Measurements from ENCODE around the gene MAP3K8.

The MAP3K8 gene
- long read RNA-seq, donor 1, partial matches to known transcripts, result 0 of 1 reads
- long read RNA-seq, donor 1, other reads (novel, unspliced or antisense), result 0 of 1 reads
- long read RNA-seq, donor 2, partial matches to known transcripts, result 0 of 1 reads
- long read RNA-seq, donor 2, other reads (novel, unspliced or antisense), result 0 of 1 reads
- long read RNA-seq, donor 3, result 0 reads
- long read RNA-seq, donor 4, result 0 reads
- long read RNA-seq, donor 5, partial matches to known transcripts, result 0 of 1 reads
- long read RNA-seq, donor 5, other reads (novel, unspliced or antisense), result 0 of 1 reads
- long read RNA-seq, donor 6, result 0 reads
- long read RNA-seq, donor 7, result 0 reads
- long read RNA-seq, donor 8, partial matches to known transcripts, result 0 of 1 reads
- long read RNA-seq, donor 8, other reads (novel, unspliced or antisense), result 0 of 1 reads

DNA sequence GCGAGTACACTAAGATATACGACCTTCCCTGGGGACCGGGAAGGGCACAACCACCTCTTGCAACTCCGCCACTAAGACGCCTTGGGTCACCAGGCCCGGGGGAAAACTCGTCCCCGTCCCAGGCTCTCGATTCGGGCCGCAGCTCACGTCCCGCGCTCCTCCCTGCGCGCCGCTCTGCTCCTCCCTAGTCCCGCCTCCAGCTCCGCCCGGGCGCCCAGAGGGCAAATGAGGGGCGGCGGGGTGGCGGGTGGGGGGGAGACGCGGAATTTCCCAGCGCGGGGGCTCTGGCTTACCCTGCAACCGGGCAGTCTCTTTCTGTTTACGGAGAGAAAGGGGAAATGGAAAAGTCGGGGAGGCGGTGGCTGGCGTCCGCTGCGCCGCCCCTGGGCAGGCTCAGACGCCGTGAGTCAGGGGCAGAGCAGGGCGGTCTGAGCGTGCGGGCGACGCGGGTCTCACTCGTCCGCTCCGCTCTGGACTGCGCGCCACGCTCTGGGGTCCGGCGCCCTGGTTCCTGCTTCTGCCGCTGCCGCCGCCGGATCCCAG, at the start of gene MAP3K8:
Gene MAP3K8 (plus strand): TSS at position 455 of the 543 bp plus-strand sequence. CDS start 4,755 bp downstream, outside the sequence.
- no peak for DNase-seq

- DNase-seq, result no peak
Measured at GRCh38 chr10:30384701-30385201, 49.2 kb upstream of the MAP3K8 start.

DNA sequence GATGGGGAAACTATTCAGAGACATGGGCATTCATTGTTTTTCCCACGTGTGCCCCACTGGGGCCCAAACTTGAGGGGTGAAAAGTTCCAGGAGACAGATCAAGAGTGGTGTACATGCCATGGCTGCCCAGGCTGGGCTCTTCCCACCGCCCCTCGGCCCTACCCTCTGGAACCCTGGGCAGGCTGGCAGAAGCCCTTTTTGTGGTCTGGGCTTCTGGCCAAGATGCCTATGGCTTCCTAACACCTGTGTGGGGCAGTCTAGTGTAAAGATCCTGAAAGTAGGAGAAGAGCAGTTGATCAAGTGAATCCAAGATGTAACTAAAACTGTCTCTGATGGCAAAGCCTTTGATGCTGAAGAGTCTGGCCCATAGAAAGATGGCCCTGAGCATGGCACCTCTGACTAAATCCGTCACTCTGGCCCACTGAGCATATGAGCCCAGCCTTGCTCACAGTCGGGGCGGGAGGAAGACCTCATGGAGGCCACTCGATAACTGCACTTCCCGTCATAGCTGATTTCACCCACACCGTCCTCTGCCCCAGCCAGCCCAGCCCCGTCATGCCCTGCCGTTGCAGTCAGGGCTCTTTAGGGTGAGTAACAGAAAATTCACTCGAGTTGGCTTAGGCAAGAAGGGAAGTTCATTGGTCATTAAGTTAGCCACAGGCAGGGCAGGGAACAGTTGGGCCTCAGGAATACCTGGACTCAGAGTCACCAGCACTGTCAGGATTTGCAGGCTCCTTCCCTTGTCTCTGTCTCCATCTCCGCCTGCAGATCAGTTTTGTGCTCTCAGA, 47.0 kb upstream of the MAP3K8 start:
- DNase-seq, result no peak

- DNase-seq, result no peak
Measured at GRCh38 chr10:30387646-30388243, 46.2 kb upstream of the MAP3K8 start.

GRCh38 chr10:30389543-30389942, 44.4 kb upstream of the MAP3K8 start:
- no peak for DNase-seq

DNA sequence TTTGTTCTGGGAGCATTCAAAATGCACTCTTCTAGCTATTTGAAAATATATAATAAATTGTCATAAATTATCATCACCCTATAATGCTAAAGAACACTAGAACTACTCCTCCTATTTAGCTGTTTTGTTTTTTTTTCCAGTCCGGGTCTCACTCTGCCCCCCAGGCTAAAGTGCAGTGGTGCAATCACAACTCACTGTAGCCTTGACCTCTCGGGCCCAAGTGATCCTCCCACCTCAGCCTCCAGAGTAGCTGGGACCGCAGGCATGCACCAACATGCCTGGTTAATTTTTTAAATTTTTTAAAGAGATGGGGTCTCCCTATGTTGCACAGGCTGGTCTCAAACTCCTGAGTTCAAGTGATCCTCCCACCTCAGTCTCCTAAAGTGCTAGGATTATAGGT, 43.8 kb upstream of the MAP3K8 start:
- no peak for DNase-seq

DNA sequence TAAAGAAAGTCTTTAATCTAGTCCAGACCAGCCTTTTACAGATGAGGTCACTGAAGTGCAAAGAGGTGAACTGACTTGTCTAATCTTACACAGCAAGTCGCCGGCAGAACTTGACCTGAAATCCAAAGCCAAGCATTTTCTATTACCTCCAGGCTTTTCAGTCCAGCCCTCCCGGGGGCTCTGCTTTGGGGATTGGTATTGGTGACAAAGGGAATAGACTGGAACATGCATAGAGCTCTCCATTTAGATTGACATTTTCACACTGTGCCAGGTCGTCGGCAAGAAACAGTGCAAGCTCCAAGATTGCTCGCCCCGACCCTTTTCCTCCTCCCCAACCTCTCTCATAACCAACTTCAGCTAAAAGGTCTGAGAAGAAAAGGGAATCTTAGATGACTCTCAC, 42.7 kb upstream of the MAP3K8 start:
- DNase-seq, result no peak

DNA sequence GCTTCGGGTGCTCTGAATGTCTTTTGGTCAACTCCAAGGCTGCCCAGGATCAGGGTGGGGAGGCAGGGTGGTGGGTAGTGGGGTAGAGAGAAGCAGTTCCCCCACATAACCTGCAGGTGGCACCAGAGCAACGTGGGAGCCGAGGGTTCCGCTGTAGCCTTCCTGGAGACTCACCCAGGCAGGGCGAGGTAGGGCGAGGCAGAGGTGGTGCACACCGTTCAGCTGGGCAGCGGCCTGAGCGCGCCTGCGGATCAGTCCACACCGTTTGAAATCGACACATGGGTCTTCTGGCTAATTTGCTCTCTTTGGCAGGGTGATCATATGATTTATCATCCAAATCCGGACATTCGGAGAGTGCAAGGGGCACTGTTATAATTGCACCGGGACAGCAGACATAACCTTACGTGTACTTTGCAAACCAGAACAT, 41.4 kb upstream of the MAP3K8 start:
- DNase-seq, result peak; percentile 68

- no peak for DNase-seq
Measured at GRCh38 chr10:30396293-30396692, 37.7 kb upstream of the MAP3K8 start.

- DNase-seq, result no peak
Measured at GRCh38 chr10:30396698-30397097, 37.3 kb upstream of the MAP3K8 start.

DNA sequence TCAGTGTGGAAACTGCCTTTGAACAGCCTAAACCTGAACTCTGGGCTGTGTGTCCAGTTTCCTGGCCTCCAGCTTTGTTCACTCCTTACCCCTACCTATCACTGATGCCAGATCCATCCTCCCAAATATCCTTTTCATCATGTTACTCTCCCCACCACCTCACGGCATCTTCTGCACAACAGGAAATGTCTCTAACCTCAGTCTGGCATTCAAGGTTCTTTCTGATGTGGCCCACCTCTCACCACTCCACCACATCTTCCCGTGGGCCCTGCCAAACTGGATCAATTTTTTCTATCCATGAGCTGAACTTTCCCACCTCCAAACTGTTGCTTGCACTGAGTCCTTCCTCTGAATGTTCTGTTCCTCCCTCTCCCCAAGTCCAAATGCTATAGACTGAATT, 35.8 kb upstream of the MAP3K8 start:
- DNase-seq, result no peak

GRCh38 chr10:30398788-30399187, 35.2 kb upstream of the MAP3K8 start:
- DNase-seq, result no peak

DNA sequence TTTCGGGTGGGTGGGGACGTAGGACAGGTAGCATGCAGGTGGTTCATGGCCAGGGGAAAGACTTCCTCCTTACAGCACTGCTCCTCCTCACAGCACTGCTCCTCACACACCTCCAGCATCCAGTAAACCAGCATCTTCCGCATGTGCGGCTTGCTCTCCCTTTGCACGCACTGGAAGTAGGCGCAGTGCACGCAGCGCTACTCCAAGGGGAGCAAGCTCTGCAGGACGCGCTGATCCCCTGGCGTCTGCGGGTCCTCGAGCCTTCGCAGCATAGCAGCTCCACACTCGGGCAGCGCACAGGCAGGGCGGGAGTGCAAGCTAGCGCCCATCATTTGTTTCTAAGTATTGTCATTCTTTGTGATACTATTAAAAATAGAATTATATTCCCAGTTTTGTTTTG, 30.5 kb upstream of the MAP3K8 start:
- DNase-seq, result no peak

DNA sequence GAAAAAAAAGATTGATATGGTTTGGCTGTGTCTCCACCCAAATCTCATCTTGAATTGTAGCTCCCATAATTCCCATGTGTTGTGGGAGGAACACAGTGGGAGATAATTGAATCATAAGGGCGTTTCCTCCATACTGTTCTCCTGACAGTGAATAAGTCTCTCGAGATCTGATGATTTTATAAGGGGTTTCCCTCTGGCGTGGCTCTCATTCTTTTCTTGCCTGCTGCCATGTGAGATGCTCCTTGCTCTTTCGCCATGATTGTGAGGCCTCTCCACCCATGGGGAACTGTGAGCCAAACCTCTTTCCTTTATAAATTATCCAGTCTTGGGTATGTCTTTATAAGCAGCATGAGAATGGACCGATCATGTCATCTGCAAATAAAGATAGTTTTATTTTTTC, 29.4 kb upstream of the MAP3K8 start:
- no peak for DNase-seq

DNA sequence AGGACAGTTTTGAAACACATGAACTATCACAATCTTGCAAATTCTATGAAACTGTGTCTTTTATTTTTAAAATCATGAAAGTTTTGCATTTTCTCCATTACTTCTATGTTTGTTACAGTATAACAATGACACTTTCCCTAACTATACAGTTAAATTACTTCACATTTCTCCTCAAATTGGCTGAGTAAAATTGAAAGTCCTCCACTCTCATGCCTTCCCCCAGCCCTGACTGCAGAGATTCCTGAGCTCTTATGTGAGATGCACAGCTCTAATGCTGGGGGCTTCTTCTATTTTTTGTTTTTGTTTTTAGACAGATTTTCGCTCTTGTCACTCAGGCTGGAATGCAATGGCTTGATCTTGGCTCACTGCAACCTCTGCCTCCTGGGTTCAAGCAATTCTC, 22.7 kb upstream of the MAP3K8 start:
- DNase-seq, result no peak

DNA sequence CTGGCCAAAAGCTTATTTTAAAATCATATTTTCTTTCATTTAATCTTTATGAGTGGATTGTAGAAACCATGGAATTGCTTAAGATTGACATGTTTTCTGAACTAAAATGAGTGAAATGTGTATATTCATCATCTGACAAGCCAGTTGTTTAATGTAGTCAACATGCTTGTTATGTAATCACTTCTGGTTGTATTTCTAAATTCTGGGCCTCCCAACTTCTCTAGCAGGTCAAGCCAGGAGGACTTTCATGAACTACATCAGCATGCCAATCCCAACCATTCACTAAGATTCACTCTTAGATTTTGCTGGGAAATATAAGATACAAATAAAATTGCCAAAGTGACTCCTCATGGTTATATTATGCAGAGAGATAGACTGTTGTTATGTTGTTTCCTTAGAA, 21.1 kb upstream of the MAP3K8 start:
- DNase-seq, result no peak

DNA sequence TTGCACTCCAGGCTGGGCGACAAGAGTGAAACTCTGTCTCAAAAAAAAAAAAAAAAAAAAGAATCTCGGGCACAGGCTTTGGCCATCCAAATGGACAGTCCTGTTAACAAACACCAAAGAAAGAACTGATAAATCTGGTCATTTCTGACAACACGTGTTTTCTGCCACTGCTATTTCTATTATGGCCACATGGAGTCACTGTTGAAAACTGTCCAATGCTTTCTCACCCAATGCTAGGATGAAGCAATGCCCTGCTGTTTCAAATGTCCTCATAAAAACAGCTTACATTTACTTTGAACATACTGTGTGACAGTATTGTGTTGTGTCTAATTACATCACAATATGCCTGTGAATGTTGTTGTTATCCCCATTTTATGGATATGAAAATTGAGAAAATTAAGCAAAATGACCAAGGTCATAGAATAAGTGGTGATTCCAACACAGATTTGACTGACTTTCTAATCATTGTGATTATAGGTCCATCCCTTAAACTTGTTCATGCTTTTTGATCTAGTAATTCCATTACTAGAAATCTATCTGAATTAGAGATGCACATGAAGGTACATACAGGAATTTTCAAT, 19.9 kb upstream of the MAP3K8 start:
- DNase-seq, result no peak

DNA sequence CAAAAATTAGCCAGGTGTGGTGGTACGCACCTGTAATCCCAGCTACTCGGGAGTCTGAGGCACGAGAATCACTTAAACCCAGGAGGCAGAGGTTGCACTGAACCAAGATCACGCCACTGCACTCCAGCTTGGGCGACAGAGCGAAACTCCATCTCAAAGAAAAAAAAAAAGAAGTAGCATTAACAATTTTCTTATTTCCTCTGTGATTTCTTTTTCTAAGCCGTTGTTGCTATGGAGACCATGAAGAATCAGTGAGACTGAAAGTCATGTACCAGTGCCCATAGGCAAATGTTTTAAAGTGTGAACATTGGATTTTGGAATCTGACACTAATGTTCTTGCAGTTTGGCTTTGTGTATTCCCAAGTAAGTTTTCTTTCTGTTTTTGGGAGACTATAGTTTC, 18.4 kb upstream of the MAP3K8 start:
- no peak for DNase-seq

GRCh38 chr10:30417301-30417700, 16.7 kb upstream of the MAP3K8 start:
- DNase-seq, result no peak

DNA sequence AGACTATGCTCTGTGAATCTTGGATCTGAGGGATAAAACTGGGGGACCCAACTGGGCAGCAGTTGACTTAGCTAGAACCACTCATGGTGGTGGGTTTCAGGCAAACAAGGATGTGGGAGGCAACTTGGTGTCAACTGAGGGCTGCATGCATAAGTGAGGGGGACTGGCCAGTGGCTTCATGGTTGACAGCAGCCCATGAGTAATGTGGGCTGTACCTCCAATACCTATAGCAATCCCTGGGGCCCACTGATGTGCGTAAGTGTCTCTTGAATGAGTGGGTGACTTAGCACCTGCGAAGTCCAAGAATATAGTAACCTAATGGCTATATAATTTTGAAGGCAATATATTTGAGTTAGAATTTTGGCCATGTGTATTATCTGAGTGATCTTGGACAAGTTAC, 13.7 kb upstream of the MAP3K8 start:
- DNase-seq, result no peak

DNA sequence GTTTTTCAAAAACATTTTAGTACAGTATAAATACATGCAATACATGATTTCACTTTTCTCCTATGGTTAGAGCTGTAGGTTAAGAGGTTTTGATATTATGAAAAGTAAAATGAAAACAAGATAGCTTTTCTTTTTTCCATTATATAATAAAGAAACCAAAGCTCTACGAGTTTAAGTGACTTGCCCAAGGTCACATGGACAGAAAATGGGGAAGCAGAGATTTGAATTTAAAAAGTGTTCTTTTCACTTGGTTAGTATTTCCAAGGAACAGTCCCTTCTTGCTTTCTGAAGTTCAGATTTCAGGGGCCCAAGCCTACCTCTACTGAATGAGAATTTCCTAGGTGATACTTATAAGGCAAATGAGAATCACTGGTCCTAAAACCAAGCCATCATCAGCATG, 13.2 kb upstream of the MAP3K8 start:
- DNase-seq, result no peak

DNA sequence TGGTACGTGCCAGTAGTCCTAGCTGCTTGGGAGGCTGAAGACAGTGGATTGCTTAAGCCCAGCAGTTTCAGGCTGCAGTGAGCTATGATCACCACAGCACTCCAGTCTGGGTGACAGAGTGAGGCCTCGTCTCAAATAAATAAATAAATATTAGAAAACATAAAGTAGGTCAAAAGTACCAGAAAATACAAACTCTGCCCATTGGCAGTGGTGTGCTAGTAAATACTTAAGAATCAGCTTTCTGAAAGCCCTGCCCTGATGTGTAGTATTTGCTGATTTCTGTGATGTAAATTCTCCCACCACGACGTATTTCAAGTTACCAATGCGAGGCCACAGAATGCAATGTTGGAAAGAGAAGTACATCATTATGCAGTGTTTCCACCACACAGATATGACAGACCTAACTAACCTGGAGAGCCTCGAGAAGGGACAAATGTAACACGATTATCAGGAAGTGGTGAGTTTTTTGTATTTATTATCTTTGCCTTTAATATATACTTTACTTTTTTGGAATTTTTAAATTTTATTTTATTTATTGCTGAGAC, 11.8 kb upstream of the MAP3K8 start:
- no peak for DNase-seq
